Measurements from ENCODE around the gene KIAA0930.

Gene KIAA0930

GRCh38 chr22:45207533-45207932 is 33.2 kb downstream of the KIAA0930 start:
- Histone ChIP-seq H3F3A (ENCODE audit: insufficient read depth, low read length) (no peaks in the 10 kb centered on the region), H3K27me3 (ENCODE audit: insufficient read depth, low read length) (no peaks in the 10 kb centered on the region), H3K79me2 (ENCODE audit: insufficient read depth, low read length) (no peaks in the 10 kb centered on the region), H4K20me1 (ENCODE audit: insufficient read depth, low read length) (no peaks in the 10 kb centered on the region), H3K9me3 (ENCODE audit: low read length) (no peaks in the 10 kb centered on the region), H3K36me3 (ENCODE audit: insufficient read depth, low read length) (no peaks in the 10 kb centered on the region), H3K4me3 (ENCODE audit: low read depth, low read length, poor library complexity, severe bottlenecking) (no peak overlapping the region), H3K27ac (ENCODE audit: low read depth, low read length, poor library complexity, severe bottlenecking) (no peak overlapping the region), H3K4me2 (ENCODE audit: low read length) (no peak overlapping the region), H3K9me2 (ENCODE audit: low read depth, low read length) (no peaks in the 10 kb centered on the region), H3K9ac (ENCODE audit: low read length) (no peak overlapping the region), H2AFZ (ENCODE audit: low read length) (no peak overlapping the region), H3K4me1 (ENCODE audit: insufficient read depth, low read length, severe bottlenecking) (no peaks in the 10 kb centered on the region)
- TF ChIP-seq EZH2 (IDR thresholded peaks at IDR 0.05; ENCODE audit: borderline replicate concordance, low read length), result no peak
- TF ChIP-seq CTCF (IDR thresholded peaks at IDR 0.05; ENCODE audit: low read length), result no peak

GRCh38 chr22:45206233-45206632 is 34.5 kb downstream of the KIAA0930 start:
- H3F3A ChIP-seq (ENCODE audit: insufficient read depth, low read length), result no peaks in the 10 kb centered on the region
- no peak overlapping the region for H3K4me3 ChIP-seq (ENCODE audit: low read depth, low read length, poor library complexity, severe bottlenecking)
- H3K27ac ChIP-seq (ENCODE audit: low read depth, low read length, poor library complexity, severe bottlenecking), result no peak overlapping the region
- no peak for TF ChIP-seq CTCF (IDR thresholded peaks at IDR 0.05; ENCODE audit: low read length)
- TF ChIP-seq EZH2 (IDR thresholded peaks at IDR 0.05; ENCODE audit: borderline replicate concordance, low read length), result no peak
- H3K4me2 ChIP-seq (ENCODE audit: low read length), result no peak overlapping the region
- no peaks in the 10 kb centered on the region for H3K27me3 ChIP-seq (ENCODE audit: insufficient read depth, low read length)
- H3K4me1 ChIP-seq (ENCODE audit: insufficient read depth, low read length, severe bottlenecking), result no peaks in the 10 kb centered on the region
- H3K36me3 ChIP-seq (ENCODE audit: insufficient read depth, low read length), result no peaks in the 10 kb centered on the region
- no peak overlapping the region for H2AFZ ChIP-seq (ENCODE audit: low read length)
- no peak overlapping the region for H3K9ac ChIP-seq (ENCODE audit: low read length)
- no peaks in the 10 kb centered on the region for H3K79me2 ChIP-seq (ENCODE audit: insufficient read depth, low read length)
- H3K9me3 ChIP-seq (ENCODE audit: low read length), result no peaks in the 10 kb centered on the region
- no peaks in the 10 kb centered on the region for H4K20me1 ChIP-seq (ENCODE audit: insufficient read depth, low read length)
- H3K9me2 ChIP-seq (ENCODE audit: low read depth, low read length), result no peaks in the 10 kb centered on the region

- Histone ChIP-seq H3K27me3 (ENCODE audit: insufficient read depth, low read length) (no peaks in the 10 kb centered on the region), H2AFZ (ENCODE audit: low read length) (no peak overlapping the region), H3K27ac (ENCODE audit: low read depth, low read length, poor library complexity, severe bottlenecking) (no peak overlapping the region), H3K79me2 (ENCODE audit: insufficient read depth, low read length) (no peaks in the 10 kb centered on the region), H3F3A (ENCODE audit: insufficient read depth, low read length) (no peaks in the 10 kb centered on the region), H3K36me3 (ENCODE audit: insufficient read depth, low read length) (no peaks in the 10 kb centered on the region), H3K9me2 (ENCODE audit: low read depth, low read length) (no peaks in the 10 kb centered on the region), H4K20me1 (ENCODE audit: insufficient read depth, low read length) (no peaks in the 10 kb centered on the region), H3K9ac (ENCODE audit: low read length) (no peak overlapping the region), H3K4me2 (ENCODE audit: low read length) (no peak overlapping the region), H3K4me3 (ENCODE audit: low read depth, low read length, poor library complexity, severe bottlenecking) (no peak overlapping the region), H3K9me3 (ENCODE audit: low read length) (no peaks in the 10 kb centered on the region), H3K4me1 (ENCODE audit: insufficient read depth, low read length, severe bottlenecking) (no peaks in the 10 kb centered on the region)
- TF ChIP-seq CTCF (IDR thresholded peaks at IDR 0.05; ENCODE audit: low read length) (no peak), EZH2 (IDR thresholded peaks at IDR 0.05; ENCODE audit: borderline replicate concordance, low read length) (no peak)
Measured at GRCh38 chr22:45205276-45205925, 35.3 kb downstream of the KIAA0930 start.
